ENCODE results near the gene LRRC27.

LRRC27 gene

DNA sequence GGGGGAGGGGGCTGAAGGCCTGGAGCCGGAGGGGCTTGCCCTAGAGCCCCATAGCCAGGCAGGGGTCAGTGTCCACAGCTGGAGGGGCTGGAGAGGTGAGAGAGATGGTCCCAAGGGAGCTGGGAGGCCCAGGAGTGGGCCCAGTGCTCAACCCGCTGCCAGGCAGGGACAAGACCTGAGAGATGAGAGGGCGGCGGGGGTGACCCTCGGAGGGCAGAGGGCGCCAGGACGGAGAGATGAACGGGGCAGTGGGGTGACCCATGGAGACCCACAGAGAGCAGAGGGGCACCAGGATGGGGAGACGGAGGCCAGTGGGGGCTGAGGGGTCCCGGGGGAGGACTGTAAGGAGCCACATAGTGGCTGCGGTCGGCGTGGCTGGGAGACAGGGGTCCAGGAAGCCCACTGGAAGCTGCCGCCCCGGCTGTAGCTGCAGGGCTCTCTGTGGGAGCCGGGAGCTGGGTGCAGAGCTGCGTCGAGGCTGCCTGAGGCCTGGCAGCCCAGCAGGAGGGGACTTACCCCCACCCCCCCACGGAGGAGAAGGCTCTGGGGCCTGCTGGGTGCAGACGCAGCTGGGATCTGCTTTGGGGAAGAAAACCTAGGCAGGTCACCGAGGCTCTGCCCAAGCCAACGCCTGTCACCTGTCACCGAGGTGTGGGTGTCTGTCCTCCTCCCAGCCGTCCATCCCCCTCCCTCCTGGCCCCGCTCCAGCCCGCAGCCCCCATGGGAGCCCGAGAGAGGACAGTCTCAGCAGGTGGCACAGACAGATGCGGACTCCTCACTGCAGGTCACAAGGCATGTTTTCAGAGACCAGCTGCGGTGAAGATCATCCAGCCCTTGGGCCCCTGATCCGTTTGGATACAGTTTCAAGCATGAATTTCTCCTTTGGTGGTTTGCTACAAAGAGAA is 90.1 kb downstream of the LRRC27 start:
- H3K4me3 ChIP-seq (ENCODE audit: low read depth, low read length): no peak overlapping the region

DNA sequence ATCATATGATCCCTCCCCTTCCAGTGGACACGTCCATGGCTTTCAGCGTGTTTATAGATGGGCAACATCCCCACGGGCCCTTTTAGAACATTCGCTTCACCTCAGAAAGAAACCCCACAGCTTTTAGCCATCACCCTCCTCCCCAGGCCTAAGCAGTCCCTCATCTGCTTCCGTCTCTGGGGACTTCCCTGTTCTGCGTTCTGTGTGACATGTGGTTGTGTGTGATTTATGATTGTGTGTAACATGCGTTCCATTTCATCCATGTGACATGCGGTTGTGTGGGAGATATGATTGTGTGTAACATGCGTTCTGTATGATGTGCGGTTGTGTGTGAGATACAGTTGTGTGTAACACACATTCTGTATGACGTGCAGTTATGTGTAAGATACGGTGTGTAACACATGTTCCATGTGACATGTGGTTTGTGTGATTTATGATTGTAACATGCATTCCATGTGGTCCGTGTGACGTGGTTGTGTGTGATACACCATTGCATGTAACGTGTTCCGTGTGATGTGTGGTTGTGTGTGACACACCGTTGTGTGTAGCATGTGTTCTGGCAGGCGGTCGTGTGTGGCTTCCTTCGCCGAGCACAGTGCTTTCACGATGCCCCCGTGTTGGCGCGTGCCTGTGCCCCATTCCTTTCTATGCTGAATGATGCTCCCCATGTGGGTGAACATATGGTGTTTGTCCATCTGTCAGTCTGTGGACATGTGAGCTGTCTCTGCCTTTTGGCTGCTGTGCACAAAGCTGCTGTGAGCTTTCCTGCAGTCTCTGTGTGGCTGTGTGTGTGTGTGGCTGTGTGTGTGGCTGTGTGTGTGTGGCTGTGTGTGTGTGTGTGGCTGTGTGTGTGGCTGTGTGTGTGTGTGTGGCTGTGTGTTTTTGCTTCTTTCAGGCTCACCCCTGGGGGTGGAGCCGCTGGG is 91.2 kb downstream of the LRRC27 start:
- H3K4me3 ChIP-seq (ENCODE audit: low read depth, low read length): no peak overlapping the region

DNA sequence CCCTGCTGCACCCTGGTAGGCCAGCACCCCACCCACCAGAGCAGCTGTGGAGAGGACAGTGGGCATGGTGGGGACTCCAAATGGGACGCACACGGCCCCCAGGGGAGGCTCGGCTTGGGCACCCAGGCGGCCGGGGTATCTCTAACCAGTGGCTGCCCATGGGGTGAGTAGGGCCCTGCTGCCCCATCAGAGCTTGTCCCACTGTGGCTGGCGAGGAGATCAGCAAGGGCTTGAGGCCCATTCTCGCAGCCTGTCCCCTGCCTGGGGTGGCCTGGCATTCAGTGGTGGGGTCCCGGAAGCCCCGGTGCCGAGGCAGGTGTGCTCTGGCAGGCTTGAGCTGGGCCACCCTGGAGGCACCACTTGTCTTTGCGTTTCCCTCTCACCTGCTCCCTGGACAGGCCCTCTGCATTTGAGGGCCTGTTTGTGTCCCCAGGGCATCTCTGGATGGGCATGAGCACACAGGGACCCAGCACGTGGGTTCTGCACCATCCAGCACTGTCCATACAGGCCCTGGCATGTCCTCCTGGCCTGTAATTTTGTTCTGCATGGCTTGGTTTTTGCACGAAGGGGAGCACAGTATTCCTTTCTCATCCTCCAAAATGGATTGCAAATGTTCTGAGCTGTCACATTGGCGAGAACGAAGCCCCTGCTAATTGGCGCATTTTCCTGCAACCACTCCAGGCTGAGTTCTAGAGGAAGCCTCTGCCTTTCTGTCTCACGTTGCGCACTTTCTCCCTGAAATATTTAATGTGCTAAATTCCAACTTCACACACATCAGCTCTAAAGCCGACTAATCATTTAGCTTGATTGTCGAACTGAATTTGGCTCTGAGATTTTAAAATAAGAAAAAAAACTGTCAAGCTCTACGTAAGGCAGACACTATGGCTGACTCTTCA is 92.2 kb downstream of the LRRC27 start:
- no peak overlapping the region for H3K4me3 ChIP-seq (ENCODE audit: low read depth, low read length)

GRCh38 chr10:132425029-132425756 is 93.2 kb downstream of the LRRC27 start:
- H3K4me3 ChIP-seq (ENCODE audit: low read depth, low read length): no peak overlapping the region

DNA sequence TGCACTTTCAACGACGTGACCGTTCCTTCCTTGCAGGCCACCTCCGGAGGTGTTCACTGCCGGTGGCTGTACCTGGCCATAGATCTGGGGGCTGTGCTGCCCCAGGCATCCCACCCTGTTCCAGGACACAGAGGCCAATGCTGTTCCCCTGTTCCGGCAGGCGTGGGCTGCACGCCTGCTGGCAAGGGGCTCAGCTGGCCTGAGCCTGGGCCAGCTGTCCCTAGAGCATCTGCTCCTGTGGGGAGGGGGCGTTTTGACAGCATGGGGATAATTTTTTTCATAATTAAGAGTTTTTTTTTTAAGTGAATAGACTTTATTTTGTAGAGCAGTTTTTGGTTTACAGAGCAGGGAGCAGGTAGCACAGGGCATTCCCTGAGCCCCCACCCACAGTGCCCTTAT is 93.8 kb downstream of the LRRC27 start:
- no peak overlapping the region for H3K4me3 ChIP-seq (ENCODE audit: low read depth, low read length)

- no peak overlapping the region for H3K4me3 ChIP-seq (ENCODE audit: low read depth, low read length)
These were observed 95.2 kb downstream of the LRRC27 start for GRCh38 chr10:132427006-132427771.

- H3K4me3 ChIP-seq (ENCODE audit: low read depth, low read length): no peak overlapping the region
These were observed 96.0 kb downstream of the LRRC27 start for GRCh38 chr10:132427939-132428367.

- H3K4me3 ChIP-seq (ENCODE audit: low read depth, low read length): no peak overlapping the region
These were observed 96.5 kb downstream of the LRRC27 start for GRCh38 chr10:132428486-132428995.

All from iPS-11a (cell line).